Measurements from ENCODE around the gene LDB3.

DNA sequence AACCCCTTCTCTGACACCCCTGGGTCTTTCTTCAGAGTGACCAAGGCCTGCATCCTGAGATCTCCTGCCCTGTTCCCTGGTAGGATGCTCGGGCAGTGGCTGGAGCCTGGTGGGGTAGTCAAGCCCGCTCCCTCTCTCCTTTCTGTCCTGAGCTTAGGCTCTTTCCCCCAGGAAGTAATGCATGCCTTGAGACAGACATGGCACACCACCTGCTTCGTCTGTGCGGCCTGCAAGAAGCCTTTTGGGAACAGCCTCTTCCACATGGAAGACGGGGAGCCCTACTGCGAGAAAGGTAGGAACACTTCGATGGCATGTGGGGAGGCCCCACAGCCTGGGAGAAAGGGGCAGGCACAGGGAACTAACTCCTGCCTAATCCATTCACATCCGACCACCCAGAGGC, 50.2 kb downstream of the LDB3 start:
- TF ChIP-seq RAD21 (conservative IDR thresholded peaks at IDR 0.05 in 1 of 2, IDR thresholded peaks at IDR 0.05 in 1 of 2): no peak
- TF ChIP-seq JUNB (IDR thresholded peaks at IDR 0.05): no peak
- TF ChIP-seq, protein P1, sequence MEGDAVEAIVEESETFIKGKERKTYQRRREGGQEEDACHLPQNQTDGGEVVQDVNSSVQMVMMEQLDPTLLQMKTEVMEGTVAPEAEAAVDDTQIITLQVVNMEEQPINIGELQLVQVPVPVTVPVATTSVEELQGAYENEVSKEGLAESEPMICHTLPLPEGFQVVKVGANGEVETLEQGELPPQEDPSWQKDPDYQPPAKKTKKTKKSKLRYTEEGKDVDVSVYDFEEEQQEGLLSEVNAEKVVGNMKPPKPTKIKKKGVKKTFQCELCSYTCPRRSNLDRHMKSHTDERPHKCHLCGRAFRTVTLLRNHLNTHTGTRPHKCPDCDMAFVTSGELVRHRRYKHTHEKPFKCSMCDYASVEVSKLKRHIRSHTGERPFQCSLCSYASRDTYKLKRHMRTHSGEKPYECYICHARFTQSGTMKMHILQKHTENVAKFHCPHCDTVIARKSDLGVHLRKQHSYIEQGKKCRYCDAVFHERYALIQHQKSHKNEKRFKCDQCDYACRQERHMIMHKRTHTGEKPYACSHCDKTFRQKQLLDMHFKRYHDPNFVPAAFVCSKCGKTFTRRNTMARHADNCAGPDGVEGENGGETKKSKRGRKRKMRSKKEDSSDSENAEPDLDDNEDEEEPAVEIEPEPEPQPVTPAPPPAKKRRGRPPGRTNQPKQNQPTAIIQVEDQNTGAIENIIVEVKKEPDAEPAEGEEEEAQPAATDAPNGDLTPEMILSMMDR (IDR thresholded peaks at IDR 0.05): no peak
- TF ChIP-seq MAX (IDR thresholded peaks at IDR 0.05): no peak
- TF ChIP-seq, protein P2, sequence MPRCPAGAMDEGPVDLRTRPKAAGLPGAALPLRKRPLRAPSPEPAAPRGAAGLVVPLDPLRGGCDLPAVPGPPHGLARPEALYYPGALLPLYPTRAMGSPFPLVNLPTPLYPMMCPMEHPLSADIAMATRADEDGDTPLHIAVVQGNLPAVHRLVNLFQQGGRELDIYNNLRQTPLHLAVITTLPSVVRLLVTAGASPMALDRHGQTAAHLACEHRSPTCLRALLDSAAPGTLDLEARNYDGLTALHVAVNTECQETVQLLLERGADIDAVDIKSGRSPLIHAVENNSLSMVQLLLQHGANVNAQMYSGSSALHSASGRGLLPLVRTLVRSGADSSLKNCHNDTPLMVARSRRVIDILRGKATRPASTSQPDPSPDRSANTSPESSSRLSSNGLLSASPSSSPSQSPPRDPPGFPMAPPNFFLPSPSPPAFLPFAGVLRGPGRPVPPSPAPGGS (IDR thresholded peaks at IDR 0.05): no peak
- no peak for TF ChIP-seq CHD2 (IDR thresholded peaks at IDR 0.05; ENCODE audit: low read length, partially characterized antibody)
- no peak for TF ChIP-seq CEBPB (IDR thresholded peaks at IDR 0.05)
- TF ChIP-seq REST (IDR thresholded peaks at IDR 0.05): no peak
- no peak for TF ChIP-seq HMGXB4 (CRISPR knock-in tag; IDR thresholded peaks at IDR 0.05; ENCODE audit: borderline replicate concordance)
- TF ChIP-seq EP300 (IDR thresholded peaks at IDR 0.05): no peak
- no peak for TF ChIP-seq HOXB5 (CRISPR knock-in tag; IDR thresholded peaks at IDR 0.05)
- TF ChIP-seq, protein P3, sequence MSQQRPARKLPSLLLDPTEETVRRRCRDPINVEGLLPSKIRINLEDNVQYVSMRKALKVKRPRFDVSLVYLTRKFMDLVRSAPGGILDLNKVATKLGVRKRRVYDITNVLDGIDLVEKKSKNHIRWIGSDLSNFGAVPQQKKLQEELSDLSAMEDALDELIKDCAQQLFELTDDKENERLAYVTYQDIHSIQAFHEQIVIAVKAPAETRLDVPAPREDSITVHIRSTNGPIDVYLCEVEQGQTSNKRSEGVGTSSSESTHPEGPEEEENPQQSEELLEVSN (IDR thresholded peaks at IDR 0.05; ENCODE audit: borderline replicate concordance, low read depth): no peak
- TF ChIP-seq ESRRA (IDR thresholded peaks at IDR 0.05; ENCODE audit: borderline replicate concordance, low read length): no peak

Measured in A549 (cell line).